HG03159 (cell line): Measurements from ENCODE around the gene IGF1R.
A peak's percentile ranks its signal among the peaks of the same experiment; 100 is the strongest.

Experiments used
- ATAC-seq: cut with Tn5 transposase; IDR thresholded peaks from one replicate; pipeline ENCODE4 v1.9.1; 2021; ENCODE audit warnings: mild to moderate bottlenecking, moderate library complexity; ENCODE audit not compliant: unreplicated experiment

IGF1R gene

GRCh38 chr15:98931004-98931403, 282.7 kb downstream of the IGF1R start:
- no peak for ATAC-seq

- ATAC-seq = no peak
Measured at GRCh38 chr15:98933406-98933805, 285.1 kb downstream of the IGF1R start.

GRCh38 chr15:98935736-98936135, 287.4 kb downstream of the IGF1R start:
- ATAC-seq = no peak

GRCh38 chr15:98937413-98938104, 289.2 kb downstream of the IGF1R start:
- peak; percentile 72 for ATAC-seq

GRCh38 chr15:98938105-98938417, 289.7 kb downstream of the IGF1R start:
- peak; percentile 17 for ATAC-seq

- ATAC-seq = no peak
Measured at GRCh38 chr15:98938799-98939198, 290.5 kb downstream of the IGF1R start.

- no peak for ATAC-seq
Measured at GRCh38 chr15:98939311-98940080, 291.2 kb downstream of the IGF1R start.

- no peak for ATAC-seq
Measured at GRCh38 chr15:98941595-98942255, 293.4 kb downstream of the IGF1R start.

- ATAC-seq = no peak
Measured at GRCh38 chr15:98942431-98942830, 294.1 kb downstream of the IGF1R start.

- no peak for ATAC-seq
Measured at GRCh38 chr15:98943051-98943508, 294.7 kb downstream of the IGF1R start.

GRCh38 chr15:98943601-98944151, 295.3 kb downstream of the IGF1R start:
- ATAC-seq = no peak

- ATAC-seq = no peak
Measured at GRCh38 chr15:98946301-98947255, 298.2 kb downstream of the IGF1R start.

GRCh38 chr15:98948456-98948855, 300.1 kb downstream of the IGF1R start:
- no peak for ATAC-seq

- no peak for ATAC-seq
Measured at GRCh38 chr15:98948941-98949340, 300.6 kb downstream of the IGF1R start.

- ATAC-seq = no peak
Measured at GRCh38 chr15:98949624-98950023, 301.3 kb downstream of the IGF1R start.

- ATAC-seq = no peak
Measured at GRCh38 chr15:98950248-98950647, 301.9 kb downstream of the IGF1R start.

GRCh38 chr15:98951004-98951403, 302.7 kb downstream of the IGF1R start:
- ATAC-seq = no peak

- no peak for ATAC-seq
Measured at GRCh38 chr15:98951493-98952320, 303.4 kb downstream of the IGF1R start.

GRCh38 chr15:98952381-98952803, 304.1 kb downstream of the IGF1R start:
- ATAC-seq = peak; percentile 95
